ENCODE data around the gene DCUN1D1. TPM values are rescaled to one million over a fixed set of nuclear protein-coding genes. Genes with fewer than 3 reads are reported as not detected.

The DCUN1D1 gene
- total RNA-seq, 4 donors from 2014 or later, result 16.7 to 25.9 (median 19.6) TPM

DNA sequence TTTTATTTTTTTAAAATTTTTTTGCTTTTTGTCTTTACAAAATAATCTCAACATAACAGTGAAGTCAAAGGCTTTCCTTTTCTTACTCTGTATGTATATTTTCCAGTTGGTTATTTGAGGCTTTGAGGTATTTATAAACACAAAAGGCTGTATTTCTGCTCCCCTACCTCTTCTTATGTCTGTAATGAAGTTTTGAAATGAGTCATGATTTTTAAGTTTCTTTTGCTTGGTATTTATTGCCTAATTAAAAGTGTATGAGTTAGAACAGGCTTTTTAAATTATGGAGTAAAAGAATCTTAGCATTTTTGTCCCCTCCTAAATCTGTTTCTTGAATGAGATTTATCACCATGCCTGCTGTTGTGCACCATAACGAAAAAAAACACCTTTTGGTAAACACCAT is 66.0 kb downstream of the DCUN1D1 start:
- DNase-seq (ENCODE audit: low spot score in 2 of 2), result no peak
- WGBS, 2 donors, result 73 to 77% methylated on average over 1 of the region's 1 CpG
- no peak overlapping the region for H3K4me3 ChIP-seq (ENCODE audit: low read depth, poor library complexity, severe bottlenecking)
- TF ChIP-seq, protein P1, sequence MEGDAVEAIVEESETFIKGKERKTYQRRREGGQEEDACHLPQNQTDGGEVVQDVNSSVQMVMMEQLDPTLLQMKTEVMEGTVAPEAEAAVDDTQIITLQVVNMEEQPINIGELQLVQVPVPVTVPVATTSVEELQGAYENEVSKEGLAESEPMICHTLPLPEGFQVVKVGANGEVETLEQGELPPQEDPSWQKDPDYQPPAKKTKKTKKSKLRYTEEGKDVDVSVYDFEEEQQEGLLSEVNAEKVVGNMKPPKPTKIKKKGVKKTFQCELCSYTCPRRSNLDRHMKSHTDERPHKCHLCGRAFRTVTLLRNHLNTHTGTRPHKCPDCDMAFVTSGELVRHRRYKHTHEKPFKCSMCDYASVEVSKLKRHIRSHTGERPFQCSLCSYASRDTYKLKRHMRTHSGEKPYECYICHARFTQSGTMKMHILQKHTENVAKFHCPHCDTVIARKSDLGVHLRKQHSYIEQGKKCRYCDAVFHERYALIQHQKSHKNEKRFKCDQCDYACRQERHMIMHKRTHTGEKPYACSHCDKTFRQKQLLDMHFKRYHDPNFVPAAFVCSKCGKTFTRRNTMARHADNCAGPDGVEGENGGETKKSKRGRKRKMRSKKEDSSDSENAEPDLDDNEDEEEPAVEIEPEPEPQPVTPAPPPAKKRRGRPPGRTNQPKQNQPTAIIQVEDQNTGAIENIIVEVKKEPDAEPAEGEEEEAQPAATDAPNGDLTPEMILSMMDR (IDR thresholded peaks at IDR 0.05), result no peak
- no peak for TF ChIP-seq POLR2A (IDR thresholded peaks at IDR 0.05)
- intact Hi-C loops (cut with DNase I; ENCODE audit: low total_unique reads), result no loop called here

DNA sequence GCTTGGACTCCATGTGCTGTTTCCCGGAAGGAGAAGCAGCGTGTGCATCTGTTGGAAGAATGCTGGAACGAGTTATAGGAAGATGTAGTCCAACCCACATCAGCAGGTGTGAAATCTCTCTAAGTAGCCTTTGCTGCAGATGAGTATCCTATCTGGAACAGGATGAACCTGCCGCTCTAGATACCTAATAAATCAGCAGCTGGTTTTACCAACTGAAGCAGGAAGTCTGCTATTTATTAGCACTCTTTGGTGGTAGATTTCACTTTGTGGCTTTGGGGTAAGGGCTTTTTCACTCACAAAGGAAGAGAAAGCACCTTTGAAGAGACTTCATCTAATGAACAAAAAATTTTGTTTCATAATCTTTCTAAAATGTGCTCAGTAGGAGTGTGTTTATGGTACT is 66.4 kb downstream of the DCUN1D1 start:
- WGBS, 2 donors, result 64 to 65% methylated on average over 4 of the region's 4 CpGs

DNA sequence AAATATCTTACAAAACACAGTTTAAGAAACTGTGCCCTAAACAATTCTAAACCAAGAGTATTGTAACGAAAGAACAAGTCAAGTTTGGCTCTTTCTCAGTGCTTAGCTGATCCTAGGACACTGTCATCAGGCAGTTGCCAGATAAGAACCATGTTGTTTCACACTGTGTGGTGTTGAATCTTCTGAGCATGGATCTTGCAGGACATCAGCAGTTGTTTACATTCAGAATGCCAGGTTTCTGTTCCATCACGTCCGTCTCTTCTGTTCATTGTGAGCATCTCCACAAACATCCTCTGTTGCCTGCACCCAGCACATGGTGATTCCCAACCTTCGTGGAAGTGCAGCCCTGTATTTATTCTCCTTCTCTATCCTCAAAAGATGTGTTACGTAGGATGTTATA is 67.9 kb downstream of the DCUN1D1 start:
- no peak for TF ChIP-seq POLR2A (IDR thresholded peaks at IDR 0.05)
- intact Hi-C loops (cut with DNase I; ENCODE audit: low total_unique reads), result no loop called here
- WGBS, 2 donors, result 81 to 83% methylated on average over 5 of the region's 5 CpGs
- no peak for DNase-seq (ENCODE audit: low spot score in 2 of 2)
- H3K4me3 ChIP-seq (ENCODE audit: low read depth, poor library complexity, severe bottlenecking), result no peak overlapping the region

More for the DNA sequence above, 66.4 kb downstream of the DCUN1D1 start:
- DNase-seq (ENCODE audit: low spot score in 2 of 2), result no peak
- H3K4me3 ChIP-seq (ENCODE audit: low read depth, poor library complexity, severe bottlenecking), result no peak overlapping the region
- intact Hi-C loops (cut with DNase I; ENCODE audit: low total_unique reads), result no loop called here
- no peak for TF ChIP-seq POLR2A (IDR thresholded peaks at IDR 0.05)
- TF ChIP-seq, protein P1 (IDR thresholded peaks at IDR 0.05), result no peak

DNA sequence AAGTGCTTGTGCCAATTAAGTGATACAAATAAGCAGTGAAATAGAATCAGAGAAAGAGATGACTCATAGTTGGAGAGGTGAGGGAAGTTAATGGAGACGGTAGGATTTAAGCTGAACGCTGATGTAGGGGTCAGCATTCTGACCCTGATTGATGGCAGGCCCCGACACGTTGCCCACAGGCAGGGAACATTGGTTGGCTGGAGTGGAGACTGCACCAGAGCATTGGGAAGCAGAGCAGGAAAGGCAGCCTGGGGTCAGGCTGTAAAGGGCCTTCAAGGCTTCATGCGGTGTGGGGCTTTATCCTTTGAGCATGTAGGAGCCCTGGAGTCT is 68.6 kb downstream of the DCUN1D1 start:
- H3K4me3 ChIP-seq (ENCODE audit: low read depth, poor library complexity, severe bottlenecking), result no peak overlapping the region
- 71% methylated on average over 5 of the region's 5 CpGs for WGBS, 2 donors
- intact Hi-C loops (cut with DNase I; ENCODE audit: low total_unique reads), result no loop called here
- TF ChIP-seq POLR2A (IDR thresholded peaks at IDR 0.05), result no peak
- TF ChIP-seq, protein P1 (IDR thresholded peaks at IDR 0.05), result no peak
- no peak for DNase-seq (ENCODE audit: low spot score in 2 of 2)

DNA sequence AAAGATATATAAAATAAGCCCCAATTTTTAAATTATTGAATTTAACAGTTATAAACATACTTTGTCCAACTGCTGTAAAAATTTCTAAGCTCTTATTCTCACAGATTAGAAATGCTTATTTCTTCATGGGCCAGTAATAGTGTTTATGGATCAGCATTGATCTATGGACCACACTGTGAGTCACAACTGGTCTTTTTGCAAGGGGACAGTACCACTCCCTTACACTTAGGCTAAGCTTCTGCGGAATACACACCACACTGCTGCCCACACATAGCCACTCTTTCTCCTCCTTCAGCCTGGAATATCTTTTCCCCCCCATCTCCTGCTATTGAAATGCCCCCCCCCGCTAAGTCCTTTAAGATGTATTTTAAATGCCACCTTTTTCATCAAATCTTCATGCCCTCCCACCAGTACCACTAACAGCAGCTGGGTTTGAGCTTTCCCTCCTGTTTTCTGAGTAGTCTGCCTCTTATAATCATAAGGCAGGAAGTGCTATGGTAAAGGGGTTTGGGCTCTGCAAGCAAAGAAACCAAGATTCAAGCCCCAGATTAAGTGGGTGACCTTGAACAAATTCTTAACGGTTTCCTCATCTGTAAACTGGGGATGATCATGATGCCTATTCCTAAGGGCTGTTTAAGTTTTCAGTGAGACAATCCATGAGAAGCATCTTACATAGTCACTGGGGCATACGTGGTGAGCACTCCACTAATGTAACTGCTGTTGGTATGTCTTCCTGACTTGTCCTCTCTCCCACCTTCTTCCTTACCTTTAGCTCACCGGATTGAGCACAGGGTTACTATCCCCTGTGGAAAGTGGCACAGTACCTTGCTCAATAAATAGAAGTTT is 69.2 kb downstream of the DCUN1D1 start:
- no peak overlapping the region for H3K4me3 ChIP-seq (ENCODE audit: low read depth, poor library complexity, severe bottlenecking)
- DNase-seq (ENCODE audit: low spot score in 2 of 2), result no peak
- WGBS, 2 donors, result 91 to 95% methylated on average over 5 of the region's 5 CpGs
- intact Hi-C loops (cut with DNase I; ENCODE audit: low total_unique reads), result no loop called here
- TF ChIP-seq, protein P1 (IDR thresholded peaks at IDR 0.05), result no peak
- no peak for TF ChIP-seq POLR2A (IDR thresholded peaks at IDR 0.05)

DNA sequence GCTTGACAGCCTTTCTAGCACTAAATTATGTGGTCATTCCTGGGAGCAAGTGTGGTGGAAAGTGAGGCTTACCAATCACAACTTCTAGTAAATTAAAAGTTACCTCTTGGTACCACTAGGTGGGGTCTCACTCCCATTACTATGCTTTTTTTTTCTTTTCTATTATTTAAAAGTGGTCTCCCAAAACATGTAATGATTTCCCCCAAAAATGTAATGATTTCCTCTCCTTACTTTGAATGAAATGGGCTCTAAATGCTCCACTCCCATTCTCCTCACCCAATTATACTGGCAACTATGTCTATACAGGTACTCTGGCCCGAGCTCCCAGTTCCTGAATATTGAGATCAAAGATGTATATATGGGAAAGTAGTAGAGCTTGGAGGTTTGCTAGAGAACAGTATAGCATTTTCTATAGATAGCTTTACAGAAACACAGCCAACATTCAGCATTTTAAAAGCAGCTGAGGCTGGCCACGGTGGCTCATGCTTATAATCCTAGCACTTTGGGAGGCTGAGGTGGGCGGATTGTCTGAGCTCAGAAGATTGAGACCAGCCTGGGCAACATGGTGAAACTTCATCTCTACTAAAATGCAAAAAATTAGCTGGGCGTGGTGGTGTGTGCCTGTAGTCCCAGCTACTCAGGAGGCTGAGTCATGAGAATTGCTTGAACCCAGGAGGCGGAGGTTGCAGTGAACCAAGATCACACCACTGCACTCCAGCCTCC is 70.9 kb downstream of the DCUN1D1 start:
- intact Hi-C loops (cut with DNase I; ENCODE audit: low total_unique reads), result no loop called here
- TF ChIP-seq, protein P1 (IDR thresholded peaks at IDR 0.05), result no peak
- TF ChIP-seq POLR2A (IDR thresholded peaks at IDR 0.05), result no peak
- DNase-seq (ENCODE audit: low spot score in 2 of 2), result no peak
- 92 to 97% methylated on average over 5 of the region's 5 CpGs for WGBS, 2 donors
- H3K4me3 ChIP-seq (ENCODE audit: low read depth, poor library complexity, severe bottlenecking), result no peak overlapping the region

Data from lower leg skin (tissue), 4 donors.